Astrocyte (in vitro differentiated cells and primary cell): ENCODE results near the gene RELN. TPM values are rescaled to one million over a fixed set of nuclear protein-coding genes. Genes with fewer than 3 reads are reported as not detected.
A peak's percentile ranks its signal among the peaks of the same experiment; 100 is the strongest.

Experiments used
- DNase-seq: peaks from one replicate; pipeline ENCODE4 v3.0.0-alpha.2; 2010; ENCODE audit warnings: low read depth
- FAIRE-seq: peaks from 2 replicates; lab custom pipeline; 2011; peaks lifted over from hg19 to GRCh38; lab: Jason Lieb, UNC
- H2AFZ ChIP-seq: 2 replicates; pipeline ENCODE4 v1.6.0; 2012; ENCODE audit warnings: low read depth, low read length, inconsistent platforms
- H3K27ac ChIP-seq: 2 replicates; pipeline ENCODE4 v1.5.1; 2011; ENCODE audit warnings: low read depth, low read length, inconsistent platforms
- H3K27me3 ChIP-seq: 2 replicates; pipeline ENCODE4 v1.6.0; 2011; ENCODE audit warnings: low read length, inconsistent platforms; ENCODE audit not compliant: insufficient read depth
- H3K36me3 ChIP-seq: 2 replicates; pipeline ENCODE4 v1.5.1; 2011; ENCODE audit warnings: low read length, inconsistent platforms; ENCODE audit not compliant: insufficient read depth
- H3K4me1 ChIP-seq: 2 replicates; pipeline ENCODE4 v1.5.1; 2011; ENCODE audit warnings: low read length, inconsistent platforms; ENCODE audit not compliant: insufficient read depth
- H3K4me2 ChIP-seq: 2 replicates; pipeline ENCODE4 v1.6.0; 2012; ENCODE audit warnings: low read length, inconsistent platforms
- H3K4me3 ChIP-seq: 2 replicates; pipeline ENCODE4 v1.5.1; 2011; ENCODE audit warnings: low read depth, mild to moderate bottlenecking, low read length, inconsistent platforms; ENCODE audit not compliant: insufficient read depth
- H3K79me2 ChIP-seq: 2 replicates; pipeline ENCODE4 v1.6.0; 2012; ENCODE audit warnings: mild to moderate bottlenecking, low read length, inconsistent platforms; ENCODE audit not compliant: insufficient read depth
- H3K9ac ChIP-seq: 2 replicates; pipeline ENCODE4 v1.6.0; 2012; ENCODE audit warnings: mild to moderate bottlenecking, low read length, inconsistent platforms
- H3K9me3 ChIP-seq: 2 replicates; pipeline ENCODE4 v1.5.1; 2012; ENCODE audit warnings: low read depth, mild to moderate bottlenecking, low read length, inconsistent platforms; ENCODE audit not compliant: insufficient read depth
- H4K20me1 ChIP-seq: 2 replicates; pipeline ENCODE4 v1.6.0; 2012; ENCODE audit warnings: low read length, inconsistent platforms; ENCODE audit not compliant: insufficient read depth
- H3K27ac Mint-ChIP-seq: one replicate; pipeline ENCODE4 v1.8.0; 2021; ENCODE audit warnings: mild to moderate bottlenecking, mixed read lengths; ENCODE audit not compliant: unreplicated experiment
- H3K27me3 Mint-ChIP-seq: one replicate; pipeline ENCODE4 v1.8.0; 2021; ENCODE audit warnings: low read depth, mixed read lengths; ENCODE audit not compliant: unreplicated experiment
- H3K36me3 Mint-ChIP-seq: one replicate; pipeline ENCODE4 v1.8.0; 2021; ENCODE audit warnings: low read depth, mixed read lengths; ENCODE audit not compliant: unreplicated experiment
- H3K4me1 Mint-ChIP-seq: one replicate; pipeline ENCODE4 v1.8.0; 2021; ENCODE audit warnings: low read depth, mixed read lengths; ENCODE audit not compliant: unreplicated experiment
- H3K4me3 Mint-ChIP-seq: one replicate; pipeline ENCODE4 v1.8.0; 2021; ENCODE audit warnings: mild to moderate bottlenecking, moderate library complexity, mixed read lengths; ENCODE audit not compliant: unreplicated experiment
- H3K9me3 Mint-ChIP-seq: one replicate; pipeline ENCODE4 v1.8.0; 2021; ENCODE audit warnings: mild to moderate bottlenecking, mixed read lengths; ENCODE audit not compliant: unreplicated experiment
- CTCF ChIP-seq: IDR thresholded peaks from 2 replicates; pipeline ENCODE4 v1.5.1; 2011; ENCODE audit warnings: low read depth, mild to moderate bottlenecking, inconsistent platforms, low read length, moderate library complexity; ENCODE audit not compliant: insufficient read depth
- EZH2 ChIP-seq: IDR thresholded peaks from 2 replicates; pipeline ENCODE4 v1.6.1; 2012; ENCODE audit warnings: mild to moderate bottlenecking, low read length, inconsistent platforms; ENCODE audit not compliant: insufficient read depth
- total RNA-seq: library from RNA; stranded (reverse); gene quantifications from 2 replicates; pipeline ENCODE4 v1.2.1, GENCODE V29; 2021

RELN gene
- total RNA-seq, 1 donor from 2014 or later = 0.98 TPM

GRCh38 chr7:103752995-103753394 lies 236.5 kb downstream of the RELN start:
- no peaks in the 10 kb centered on the region for H3K36me3 Mint-ChIP-seq
- no peaks in the 10 kb centered on the region for H3K4me1 Mint-ChIP-seq
- Histone ChIP-seq H3K27ac (no peak overlapping the region), H3K27me3 (no peaks in the 10 kb centered on the region), H3K4me2 (no peak overlapping the region), H3K79me2 (no peaks in the 10 kb centered on the region), H3K9ac (no peak overlapping the region), H3K4me3 (no peak overlapping the region), H3K4me1 (no peaks in the 10 kb centered on the region), H2AFZ (no peak overlapping the region), H3K36me3 (no peaks in the 10 kb centered on the region), H3K9me3 (no peaks in the 10 kb centered on the region), H4K20me1 (no peaks in the 10 kb centered on the region)
- H3K27me3 Mint-ChIP-seq = no peaks in the 10 kb centered on the region
- TF ChIP-seq CTCF (no peak), EZH2 (no peak)
- no peaks in the 10 kb centered on the region for H3K9me3 Mint-ChIP-seq
- no peak overlapping the region for H3K27ac Mint-ChIP-seq
- H3K4me3 Mint-ChIP-seq = no peak overlapping the region
- FAIRE-seq (peak; percentile 13), DNase-seq (no peak)

- Mint-ChIP-seq H3K36me3 (no peaks in the 10 kb centered on the region), H3K9me3 (no peaks in the 10 kb centered on the region), H3K27me3 (no peaks in the 10 kb centered on the region), H3K27ac (no peak overlapping the region), H3K4me1 (no peaks in the 10 kb centered on the region), H3K4me3 (no peak overlapping the region)
- no peak overlapping the region for H3K4me2 ChIP-seq
- no peaks in the 10 kb centered on the region for H3K79me2 ChIP-seq
- H4K20me1 ChIP-seq = no peaks in the 10 kb centered on the region
- FAIRE-seq (no peak), DNase-seq (no peak)
- no peaks in the 10 kb centered on the region for H3K9me3 ChIP-seq
- no peak overlapping the region for H3K4me3 ChIP-seq
- no peak overlapping the region for H3K9ac ChIP-seq
- no peaks in the 10 kb centered on the region for H3K27me3 ChIP-seq
- no peak overlapping the region for H2AFZ ChIP-seq
- no peak for TF ChIP-seq EZH2
- H3K4me1 ChIP-seq = no peaks in the 10 kb centered on the region
- no peaks in the 10 kb centered on the region for H3K36me3 ChIP-seq
- no peak overlapping the region for H3K27ac ChIP-seq
These were observed 238.1 kb downstream of the RELN start for GRCh38 chr7:103751311-103751880.

- no peak overlapping the region for H3K27ac Mint-ChIP-seq
- Histone ChIP-seq H3K9me3 (no peaks in the 10 kb centered on the region), H3K79me2 (no peaks in the 10 kb centered on the region), H3K4me1 (no peaks in the 10 kb centered on the region), H3K9ac (no peak overlapping the region), H2AFZ (no peak overlapping the region), H3K27ac (no peak overlapping the region), H3K4me2 (no peak overlapping the region), H3K4me3 (no peak overlapping the region), H3K36me3 (no peaks in the 10 kb centered on the region), H4K20me1 (no peaks in the 10 kb centered on the region), H3K27me3 (no peaks in the 10 kb centered on the region)
- no peak overlapping the region for H3K4me3 Mint-ChIP-seq
- FAIRE-seq (no peak), DNase-seq (no peak)
- no peaks in the 10 kb centered on the region for H3K9me3 Mint-ChIP-seq
- H3K27me3 Mint-ChIP-seq = no peaks in the 10 kb centered on the region
- TF ChIP-seq EZH2 (no peak), CTCF (no peak)
- H3K36me3 Mint-ChIP-seq = no peaks in the 10 kb centered on the region
- H3K4me1 Mint-ChIP-seq = no peaks in the 10 kb centered on the region
These were observed 240.8 kb downstream of the RELN start for GRCh38 chr7:103748680-103749079.
